GM23338 (cell line): ENCODE results near the gene PRCC.

Experiments
- CREB1 ChIP-seq: fragments of 250-450 bp; sonication (Bioruptor Pico); IDR thresholded peaks from 2 replicates; pipeline ENCODE4 v1.5.0; 2020; ENCODE audit warnings: low read depth, mild to moderate bottlenecking, moderate library complexity
- EZH2 ChIP-seq: fragments of 200-600 bp; sonication (generic); IDR thresholded peaks from one replicate; pipeline ENCODE4 v1.8.0; 2017; ENCODE audit warnings: antibody characterized with exemption, mild to moderate bottlenecking, low read depth; ENCODE audit not compliant: unreplicated experiment
- EZH2phosphoT487 ChIP-seq: fragments of 200-600 bp; sonication (generic); IDR thresholded peaks from one replicate; pipeline ENCODE4 v1.8.1; 2018; ENCODE audit warnings: antibody characterized with exemption; ENCODE audit not compliant: unreplicated experiment
- JUNB ChIP-seq: IDR thresholded peaks from one replicate; pipeline ENCODE4 v1.6.1; 2016; ENCODE audit warnings: antibody characterized with exemption; ENCODE audit not compliant: unreplicated experiment
- NANOG ChIP-seq: IDR thresholded peaks from 2 replicates; pipeline ENCODE4 v1.6.1; 2016; ENCODE audit warnings: antibody characterized with exemption, borderline replicate concordance
- POLR2AphosphoS5 ChIP-seq: IDR thresholded peaks from 2 replicates; pipeline ENCODE4 v1.6.1; 2016; ENCODE audit warnings: antibody characterized with exemption, low read depth
- TF ChIP-seq, protein P1 (sequence below), 2 experiments: fragments of 200-600 bp in 1 of 2; sonication (generic) in 1 of 2; conservative IDR thresholded peaks; 2 replicates each; pipeline versions ENCODE4 v1.5.1 to v1.6.1; 2016 to 2017; ENCODE audit warnings: antibody characterized with exemption in 2 of 2, low read depth in 2 of 2, mild to moderate bottlenecking in 2 of 2, moderate library complexity in 1 of 2
- TF ChIP-seq, protein P2 (sequence below): IDR thresholded peaks from one replicate; pipeline ENCODE4 v1.6.1; 2018; ENCODE audit warnings: antibody characterized with exemption; ENCODE audit not compliant: unreplicated experiment

DNA sequence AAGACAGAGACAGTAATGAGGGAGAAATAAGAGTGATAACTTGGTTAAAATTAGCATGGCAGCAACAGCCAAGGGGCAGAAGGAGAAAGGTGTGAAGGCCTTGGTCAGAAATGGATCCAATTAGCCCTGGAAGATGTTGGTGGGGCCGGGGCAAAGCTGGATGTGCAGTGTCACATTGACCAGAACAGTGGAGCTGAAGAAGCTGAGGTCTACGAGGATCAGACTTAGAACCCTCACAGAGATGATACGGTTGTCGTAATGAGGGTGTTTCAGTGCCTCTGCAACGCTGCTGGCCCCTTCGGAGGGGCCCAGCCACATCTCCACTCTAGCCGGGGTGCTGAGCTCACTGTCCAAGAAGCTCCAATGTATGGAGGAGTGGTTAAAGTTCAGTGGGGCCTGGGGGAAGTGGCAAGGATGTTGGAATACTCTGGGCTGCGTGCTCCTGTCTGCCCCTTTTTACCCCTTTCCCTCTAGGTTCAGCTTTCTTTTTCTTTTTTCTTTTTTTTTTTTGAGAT is 35.1 kb downstream of the PRCC start:
- TF ChIP-seq, protein P1, sequence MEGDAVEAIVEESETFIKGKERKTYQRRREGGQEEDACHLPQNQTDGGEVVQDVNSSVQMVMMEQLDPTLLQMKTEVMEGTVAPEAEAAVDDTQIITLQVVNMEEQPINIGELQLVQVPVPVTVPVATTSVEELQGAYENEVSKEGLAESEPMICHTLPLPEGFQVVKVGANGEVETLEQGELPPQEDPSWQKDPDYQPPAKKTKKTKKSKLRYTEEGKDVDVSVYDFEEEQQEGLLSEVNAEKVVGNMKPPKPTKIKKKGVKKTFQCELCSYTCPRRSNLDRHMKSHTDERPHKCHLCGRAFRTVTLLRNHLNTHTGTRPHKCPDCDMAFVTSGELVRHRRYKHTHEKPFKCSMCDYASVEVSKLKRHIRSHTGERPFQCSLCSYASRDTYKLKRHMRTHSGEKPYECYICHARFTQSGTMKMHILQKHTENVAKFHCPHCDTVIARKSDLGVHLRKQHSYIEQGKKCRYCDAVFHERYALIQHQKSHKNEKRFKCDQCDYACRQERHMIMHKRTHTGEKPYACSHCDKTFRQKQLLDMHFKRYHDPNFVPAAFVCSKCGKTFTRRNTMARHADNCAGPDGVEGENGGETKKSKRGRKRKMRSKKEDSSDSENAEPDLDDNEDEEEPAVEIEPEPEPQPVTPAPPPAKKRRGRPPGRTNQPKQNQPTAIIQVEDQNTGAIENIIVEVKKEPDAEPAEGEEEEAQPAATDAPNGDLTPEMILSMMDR (conservative IDR thresholded peaks at IDR 0.05; ENCODE audit: low read depth in 2 of 2), result no peak
- no peak for TF ChIP-seq EZH2phosphoT487
- peak; percentile 14; the same call in 1 of the 2 replicates for TF ChIP-seq POLR2AphosphoS5
- TF ChIP-seq, protein P2, sequence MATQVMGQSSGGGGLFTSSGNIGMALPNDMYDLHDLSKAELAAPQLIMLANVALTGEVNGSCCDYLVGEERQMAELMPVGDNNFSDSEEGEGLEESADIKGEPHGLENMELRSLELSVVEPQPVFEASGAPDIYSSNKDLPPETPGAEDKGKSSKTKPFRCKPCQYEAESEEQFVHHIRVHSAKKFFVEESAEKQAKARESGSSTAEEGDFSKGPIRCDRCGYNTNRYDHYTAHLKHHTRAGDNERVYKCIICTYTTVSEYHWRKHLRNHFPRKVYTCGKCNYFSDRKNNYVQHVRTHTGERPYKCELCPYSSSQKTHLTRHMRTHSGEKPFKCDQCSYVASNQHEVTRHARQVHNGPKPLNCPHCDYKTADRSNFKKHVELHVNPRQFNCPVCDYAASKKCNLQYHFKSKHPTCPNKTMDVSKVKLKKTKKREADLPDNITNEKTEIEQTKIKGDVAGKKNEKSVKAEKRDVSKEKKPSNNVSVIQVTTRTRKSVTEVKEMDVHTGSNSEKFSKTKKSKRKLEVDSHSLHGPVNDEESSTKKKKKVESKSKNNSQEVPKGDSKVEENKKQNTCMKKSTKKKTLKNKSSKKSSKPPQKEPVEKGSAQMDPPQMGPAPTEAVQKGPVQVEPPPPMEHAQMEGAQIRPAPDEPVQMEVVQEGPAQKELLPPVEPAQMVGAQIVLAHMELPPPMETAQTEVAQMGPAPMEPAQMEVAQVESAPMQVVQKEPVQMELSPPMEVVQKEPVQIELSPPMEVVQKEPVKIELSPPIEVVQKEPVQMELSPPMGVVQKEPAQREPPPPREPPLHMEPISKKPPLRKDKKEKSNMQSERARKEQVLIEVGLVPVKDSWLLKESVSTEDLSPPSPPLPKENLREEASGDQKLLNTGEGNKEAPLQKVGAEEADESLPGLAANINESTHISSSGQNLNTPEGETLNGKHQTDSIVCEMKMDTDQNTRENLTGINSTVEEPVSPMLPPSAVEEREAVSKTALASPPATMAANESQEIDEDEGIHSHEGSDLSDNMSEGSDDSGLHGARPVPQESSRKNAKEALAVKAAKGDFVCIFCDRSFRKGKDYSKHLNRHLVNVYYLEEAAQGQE, result no peak
- TF ChIP-seq CREB1 (CRISPR knock-in tag), result no peak
- TF ChIP-seq JUNB, result no peak
- TF ChIP-seq EZH2, result no peak
- no peak for TF ChIP-seq NANOG
